Measurements from ENCODE around the gene ZNF415.
A peak's percentile ranks its signal among the peaks of the same experiment; 100 is the strongest.
"Not testable (repeated sequence)": the region's sequence is repeated elsewhere in the genome, so short reads cannot be mapped to it uniquely, and the experiment has no call there.

ZNF415 gene

DNA sequence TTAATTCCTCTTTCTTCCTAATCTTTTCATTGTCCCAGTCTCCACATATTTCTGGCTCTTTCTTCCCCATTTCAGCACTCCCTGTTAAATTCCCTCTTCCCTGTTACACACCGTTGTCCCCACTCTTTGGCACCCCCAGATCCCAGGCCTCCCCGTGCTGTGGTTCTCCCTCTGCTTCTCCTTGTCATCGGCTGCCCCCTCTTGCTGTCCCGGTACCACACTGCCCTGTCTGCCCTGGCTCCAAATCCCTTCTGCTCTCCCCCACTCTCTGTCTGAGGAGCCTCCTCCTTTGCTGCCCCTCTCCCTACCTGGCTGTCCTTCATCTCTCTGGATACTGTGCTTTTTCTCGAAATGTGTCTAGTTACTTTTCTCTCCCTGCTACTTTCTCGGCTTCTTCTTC is 983 bp downstream of the ZNF415 start:
- Histone ChIP-seq H3K9ac (ENCODE audit: low read depth, low read length) (peak overlapping the region; percentile 74), H3K36me3 (ENCODE audit: insufficient read depth, low read length) (peaks cover 7% of the 10 kb centered on the region; the same call in 1 of the 2 replicates), H3K9me3 (ENCODE audit: insufficient read depth, low read length, severe bottlenecking) (no peaks in the 10 kb centered on the region), H3K27ac (ENCODE audit: low read length) (peak overlapping the region; percentile 80), H3K27me3 (ENCODE audit: insufficient read depth, low read length, poor library complexity) (no peaks in the 10 kb centered on the region), H3K4me2 (ENCODE audit: insufficient read depth, low read length) (peak overlapping the region; percentile 93), H3K4me1 (ENCODE audit: insufficient read depth, low read length) (peaks cover 30% of the 10 kb centered on the region), H3K79me2 (ENCODE audit: insufficient read depth, low read length) (peaks cover 30% of the 10 kb centered on the region), H2AFZ (ENCODE audit: low read depth, low read length) (peak overlapping the region; percentile 97), H4K20me1 (ENCODE audit: insufficient read depth, low read length) (peaks cover 11% of the 10 kb centered on the region; the same call in 1 of the 2 replicates), H3K4me3 (ENCODE audit: low read depth in 1 of 2, low read length in 2 of 2) (peak overlapping the region; percentile 48 to 74)
- DNase-seq (no peak), ATAC-seq (ENCODE audit: insufficient read depth, low read depth) (peak; percentile 18; the same call in 1 of the 3 replicates)
- no peak for TF ChIP-seq CTCF (IDR thresholded peaks at IDR 0.05; ENCODE audit: borderline replicate concordance, extremely low read depth, low read length, poor library complexity, severe bottlenecking)
- TF ChIP-seq EZH2 (IDR thresholded peaks at IDR 0.05; ENCODE audit: borderline replicate concordance, low read depth, low read length, severe bottlenecking), result no peak

DNA sequence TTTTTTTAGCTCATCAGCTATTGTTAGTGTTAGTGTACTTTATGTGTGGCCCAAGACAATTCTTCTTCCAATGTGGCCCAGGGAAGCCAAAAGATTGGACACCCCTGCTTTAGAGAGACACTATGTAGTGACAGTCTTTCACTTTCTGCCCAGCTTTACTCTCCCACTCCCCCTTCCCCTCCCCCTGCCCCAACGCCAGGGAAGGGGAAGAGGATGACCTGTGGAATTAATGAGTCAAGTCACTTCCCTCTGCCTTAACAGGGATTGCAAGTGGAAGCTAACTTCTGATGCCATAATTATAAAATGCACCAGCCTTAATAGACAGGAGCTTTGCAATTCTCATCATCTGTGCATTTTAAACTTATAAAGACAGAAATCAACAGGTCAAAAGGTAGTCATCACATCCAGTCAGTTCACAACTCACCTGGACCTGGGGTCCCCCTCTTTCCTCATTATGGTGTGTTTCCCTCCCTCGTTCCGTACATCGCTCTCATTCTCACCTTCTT is 1.6 kb downstream of the ZNF415 start:
- Histone ChIP-seq H3K9me3 (ENCODE audit: insufficient read depth, low read length, severe bottlenecking) (no peaks in the 10 kb centered on the region), H3K36me3 (ENCODE audit: insufficient read depth, low read length) (peaks cover 7% of the 10 kb centered on the region; the same call in 1 of the 2 replicates), H3K79me2 (ENCODE audit: insufficient read depth, low read length) (peaks cover 30% of the 10 kb centered on the region), H3K4me3 (ENCODE audit: low read depth in 1 of 2, low read length in 2 of 2) (peak overlapping the region in 1 of 2 experiments; percentile 74; a peak in 2 of 4 replicates), H3K27me3 (ENCODE audit: insufficient read depth, low read length, poor library complexity) (no peaks in the 10 kb centered on the region), H4K20me1 (ENCODE audit: insufficient read depth, low read length) (peaks cover 11% of the 10 kb centered on the region; the same call in 1 of the 2 replicates), H2AFZ (ENCODE audit: low read depth, low read length) (no peak overlapping the region), H3K27ac (ENCODE audit: low read length) (no peak overlapping the region), H3K9ac (ENCODE audit: low read depth, low read length) (peak overlapping the region; percentile 74), H3K4me2 (ENCODE audit: insufficient read depth, low read length) (peak overlapping the region; percentile 93), H3K4me1 (ENCODE audit: insufficient read depth, low read length) (peaks cover 30% of the 10 kb centered on the region)
- DNase-seq (no peak), ATAC-seq (ENCODE audit: insufficient read depth, low read depth) (no peak)
- TF ChIP-seq CTCF (IDR thresholded peaks at IDR 0.05; ENCODE audit: borderline replicate concordance, extremely low read depth, low read length, poor library complexity, severe bottlenecking) (no peak), EZH2 (IDR thresholded peaks at IDR 0.05; ENCODE audit: borderline replicate concordance, low read depth, low read length, severe bottlenecking) (no peak)

DNA sequence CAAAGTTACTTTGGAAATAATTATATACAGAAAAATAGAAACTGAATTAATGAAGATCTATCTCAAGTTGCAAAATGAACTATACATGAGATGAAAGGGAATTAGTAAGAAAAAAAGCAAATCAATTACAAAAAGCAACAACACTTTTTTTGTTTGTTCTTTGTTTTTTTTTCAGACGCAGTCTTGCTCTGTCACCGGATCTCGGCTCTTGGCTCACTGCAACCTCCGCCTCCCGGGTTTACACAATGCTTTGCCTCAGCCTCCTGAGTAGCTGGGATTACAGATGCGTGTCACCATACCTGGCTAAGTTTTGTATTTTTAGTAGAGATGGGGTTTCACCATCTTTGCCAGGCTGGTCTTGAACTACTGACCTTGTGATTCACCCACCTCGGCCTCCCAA is 2.2 kb downstream of the ZNF415 start:
- no peak for ATAC-seq (ENCODE audit: insufficient read depth, low read depth)
- peak overlapping the region; percentile 93; the same call in 1 of the 2 replicates for H3K4me2 ChIP-seq (ENCODE audit: insufficient read depth, low read length)

GRCh38 chr19:53126733-53127526 is 5.8 kb downstream of the ZNF415 start:
- Histone ChIP-seq H3K36me3 (ENCODE audit: insufficient read depth, low read length) (peaks cover 22% of the 10 kb centered on the region; the same call in 1 of the 2 replicates), H3K4me1 (ENCODE audit: insufficient read depth, low read length) (peaks cover 19% of the 10 kb centered on the region), H3K79me2 (ENCODE audit: insufficient read depth, low read length) (peaks cover 24% of the 10 kb centered on the region)
- not testable (repeated sequence) for H3K4me2 ChIP-seq (ENCODE audit: insufficient read depth, low read length); H3K4me3 ChIP-seq (ENCODE audit: low read depth in 1 of 2, low read length in 2 of 2); H2AFZ ChIP-seq (ENCODE audit: low read depth, low read length); DNase-seq; H3K27me3 ChIP-seq (ENCODE audit: insufficient read depth, low read length, poor library complexity); ATAC-seq (ENCODE audit: insufficient read depth, low read depth); H3K9me3 ChIP-seq (ENCODE audit: insufficient read depth, low read length, severe bottlenecking); H3K9ac ChIP-seq (ENCODE audit: low read depth, low read length); H3K27ac ChIP-seq (ENCODE audit: low read length); H4K20me1 ChIP-seq (ENCODE audit: insufficient read depth, low read length)

More for the DNA sequence above, 2.2 kb downstream of the ZNF415 start:
- Histone ChIP-seq H4K20me1 (ENCODE audit: insufficient read depth, low read length) (peaks cover 11% of the 10 kb centered on the region; the same call in 1 of the 2 replicates), H3K4me1 (ENCODE audit: insufficient read depth, low read length) (peaks cover 30% of the 10 kb centered on the region), H3K36me3 (ENCODE audit: insufficient read depth, low read length) (peaks cover 7% of the 10 kb centered on the region; the same call in 1 of the 2 replicates), H3K4me3 (ENCODE audit: low read depth in 1 of 2, low read length in 2 of 2) (no peak overlapping the region; a peak in 1 of 4 replicates), H3K9ac (ENCODE audit: low read depth, low read length) (no peak overlapping the region), H2AFZ (ENCODE audit: low read depth, low read length) (no peak overlapping the region), H3K9me3 (ENCODE audit: insufficient read depth, low read length, severe bottlenecking) (no peaks in the 10 kb centered on the region), H3K27ac (ENCODE audit: low read length) (no peak overlapping the region), H3K27me3 (ENCODE audit: insufficient read depth, low read length, poor library complexity) (no peaks in the 10 kb centered on the region), H3K79me2 (ENCODE audit: insufficient read depth, low read length) (peaks cover 30% of the 10 kb centered on the region)
- DNase-seq, result no peak
- no peak for TF ChIP-seq EZH2 (IDR thresholded peaks at IDR 0.05; ENCODE audit: borderline replicate concordance, low read depth, low read length, severe bottlenecking)
